Right renal pelvis (tissue), 4 donors: ENCODE data around the gene VPS29. TPM values are rescaled to one million over a fixed set of nuclear protein-coding genes. Genes with fewer than 3 reads are reported as not detected.

Experiments
- DNase-seq, 4 donors: peaks; one replicate each; pipeline ENCODE4 v3.0.0-alpha.2; 2013; ENCODE audit warnings: low read depth in 4 of 4, low spot score in 3 of 4, missing footprints in 1 of 4
- polyA plus RNA-seq, 4 donors: library from polyadenylated mRNA; unstranded; fragments of 120-200 nt; gene quantifications; one replicate each; pipeline ENCODE4 v1.2.1, GENCODE V29; 2013; ENCODE audit not compliant: insufficient read length in 4 of 4

VPS29 gene
- polyA plus RNA-seq, 4 donors = 137 to 144 (median 141) TPM

GRCh38 chr12:110451263-110451662, 50.6 kb downstream of the VPS29 start:
- no peak for DNase-seq

- DNase-seq = peak; percentile 86 to 92 (median 88)
These were observed 52.0 kb downstream of the VPS29 start, which contains the start of gene ARPC3 for GRCh38 chr12:110449799-110450497. TSS of gene ARPC3 (minus strand) at chr12:110450337. CDS start at chr12:110450260, 77 bp downstream.

DNA sequence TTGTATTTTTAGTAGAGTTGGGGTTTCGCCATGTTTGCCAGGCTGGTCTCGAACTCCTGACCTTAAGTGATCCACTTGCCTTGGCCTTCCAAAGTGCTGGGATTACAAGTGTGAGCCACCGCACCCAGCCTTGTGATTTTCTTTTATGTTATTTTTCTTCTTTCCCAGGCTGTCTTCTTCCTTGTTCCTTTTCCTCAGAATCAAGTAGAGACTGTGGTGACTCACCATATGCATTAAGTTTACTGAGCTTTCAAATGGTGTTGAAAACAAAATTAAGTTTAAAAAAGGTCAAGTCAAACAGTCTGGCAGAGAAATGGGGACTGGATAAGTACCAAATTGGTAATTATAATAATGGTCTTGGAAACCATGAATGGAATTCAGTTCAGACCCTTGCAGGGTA, 57.5 kb downstream of the VPS29 start:
- no peak for DNase-seq

Other genes with a start within 250 kb of the VPS29 start
- gene ATP2A2, start 220.9 kb downstream of the VPS29 start, polyA plus RNA-seq = 100 to 1,000 TPM; 152 to 167 (median 160) TPM
- 10 to 100 TPM; 66.5 to 85.4 (median 69.9) TPM for gene ANAPC7, start 98.4 kb downstream of the VPS29 start, polyA plus RNA-seq
- 100 to 1,000 TPM; 261 to 306 (median 285) TPM for gene ARPC3, start 51.8 kb downstream of the VPS29 start, polyA plus RNA-seq
- gene GPN3, start 33.9 kb downstream of the VPS29 start, polyA plus RNA-seq = 10 to 100 TPM; 34.1 to 42.8 (median 37.2) TPM
- 10 to 100 TPM; 13.4 to 18.9 (median 17.1) TPM for gene FAM216A, start 33.3 kb downstream of the VPS29 start, polyA plus RNA-seq
- gene RAD9B, start 220 bp upstream of the VPS29 start, polyA plus RNA-seq = 1 to 10 TPM; 1.1 to 1.3 (median 1.2) TPM
- gene PPTC7, start 81.2 kb upstream of the VPS29 start, polyA plus RNA-seq = 10 to 100 TPM; 19.1 to 24.7 (median 24.3) TPM
- 100 to 1,000 TPM in 2 of 4 donors, 10 to 100 TPM in 2; 78.3 to 107 (median 94.1) TPM for gene TCTN1, start 112.0 kb upstream of the VPS29 start, polyA plus RNA-seq
- 10 to 100 TPM in 2 of 4 donors, 1 to 10 TPM in 2; 9.1 to 11.2 (median 10.2) TPM for gene HVCN1, start 187.0 kb upstream of the VPS29 start, polyA plus RNA-seq
- gene PPP1CC, start 240.8 kb upstream of the VPS29 start, polyA plus RNA-seq = 100 to 1,000 TPM; 165 to 212 (median 208) TPM